GM18951 (cell line): ENCODE measurements around the gene TOP2A.
A peak's percentile ranks its signal among the peaks of the same experiment; 100 is the strongest.

Experiments
- POLR2A ChIP-seq: IDR thresholded peaks from 4 replicates; pipeline ENCODE4 v1.6.1; 2011; ENCODE audit warnings: mild to moderate bottlenecking; ENCODE audit not compliant: insufficient read length, insufficient read depth; ENCODE audit errors: extremely low read depth
- in situ Hi-C: fragments of 300-500 bp; cut with MboI; formaldehyde crosslinking; loops from one replicate; pipeline ENCODE4 v1.12.0; 2022; ENCODE audit warnings: low sequenced_read_pairs, mixed read lengths, inconsistent platforms; ENCODE audit not compliant: unreplicated experiment

TOP2A gene, protein sequence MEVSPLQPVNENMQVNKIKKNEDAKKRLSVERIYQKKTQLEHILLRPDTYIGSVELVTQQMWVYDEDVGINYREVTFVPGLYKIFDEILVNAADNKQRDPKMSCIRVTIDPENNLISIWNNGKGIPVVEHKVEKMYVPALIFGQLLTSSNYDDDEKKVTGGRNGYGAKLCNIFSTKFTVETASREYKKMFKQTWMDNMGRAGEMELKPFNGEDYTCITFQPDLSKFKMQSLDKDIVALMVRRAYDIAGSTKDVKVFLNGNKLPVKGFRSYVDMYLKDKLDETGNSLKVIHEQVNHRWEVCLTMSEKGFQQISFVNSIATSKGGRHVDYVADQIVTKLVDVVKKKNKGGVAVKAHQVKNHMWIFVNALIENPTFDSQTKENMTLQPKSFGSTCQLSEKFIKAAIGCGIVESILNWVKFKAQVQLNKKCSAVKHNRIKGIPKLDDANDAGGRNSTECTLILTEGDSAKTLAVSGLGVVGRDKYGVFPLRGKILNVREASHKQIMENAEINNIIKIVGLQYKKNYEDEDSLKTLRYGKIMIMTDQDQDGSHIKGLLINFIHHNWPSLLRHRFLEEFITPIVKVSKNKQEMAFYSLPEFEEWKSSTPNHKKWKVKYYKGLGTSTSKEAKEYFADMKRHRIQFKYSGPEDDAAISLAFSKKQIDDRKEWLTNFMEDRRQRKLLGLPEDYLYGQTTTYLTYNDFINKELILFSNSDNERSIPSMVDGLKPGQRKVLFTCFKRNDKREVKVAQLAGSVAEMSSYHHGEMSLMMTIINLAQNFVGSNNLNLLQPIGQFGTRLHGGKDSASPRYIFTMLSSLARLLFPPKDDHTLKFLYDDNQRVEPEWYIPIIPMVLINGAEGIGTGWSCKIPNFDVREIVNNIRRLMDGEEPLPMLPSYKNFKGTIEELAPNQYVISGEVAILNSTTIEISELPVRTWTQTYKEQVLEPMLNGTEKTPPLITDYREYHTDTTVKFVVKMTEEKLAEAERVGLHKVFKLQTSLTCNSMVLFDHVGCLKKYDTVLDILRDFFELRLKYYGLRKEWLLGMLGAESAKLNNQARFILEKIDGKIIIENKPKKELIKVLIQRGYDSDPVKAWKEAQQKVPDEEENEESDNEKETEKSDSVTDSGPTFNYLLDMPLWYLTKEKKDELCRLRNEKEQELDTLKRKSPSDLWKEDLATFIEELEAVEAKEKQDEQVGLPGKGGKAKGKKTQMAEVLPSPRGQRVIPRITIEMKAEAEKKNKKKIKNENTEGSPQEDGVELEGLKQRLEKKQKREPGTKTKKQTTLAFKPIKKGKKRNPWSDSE (N-terminal part only)

DNA sequence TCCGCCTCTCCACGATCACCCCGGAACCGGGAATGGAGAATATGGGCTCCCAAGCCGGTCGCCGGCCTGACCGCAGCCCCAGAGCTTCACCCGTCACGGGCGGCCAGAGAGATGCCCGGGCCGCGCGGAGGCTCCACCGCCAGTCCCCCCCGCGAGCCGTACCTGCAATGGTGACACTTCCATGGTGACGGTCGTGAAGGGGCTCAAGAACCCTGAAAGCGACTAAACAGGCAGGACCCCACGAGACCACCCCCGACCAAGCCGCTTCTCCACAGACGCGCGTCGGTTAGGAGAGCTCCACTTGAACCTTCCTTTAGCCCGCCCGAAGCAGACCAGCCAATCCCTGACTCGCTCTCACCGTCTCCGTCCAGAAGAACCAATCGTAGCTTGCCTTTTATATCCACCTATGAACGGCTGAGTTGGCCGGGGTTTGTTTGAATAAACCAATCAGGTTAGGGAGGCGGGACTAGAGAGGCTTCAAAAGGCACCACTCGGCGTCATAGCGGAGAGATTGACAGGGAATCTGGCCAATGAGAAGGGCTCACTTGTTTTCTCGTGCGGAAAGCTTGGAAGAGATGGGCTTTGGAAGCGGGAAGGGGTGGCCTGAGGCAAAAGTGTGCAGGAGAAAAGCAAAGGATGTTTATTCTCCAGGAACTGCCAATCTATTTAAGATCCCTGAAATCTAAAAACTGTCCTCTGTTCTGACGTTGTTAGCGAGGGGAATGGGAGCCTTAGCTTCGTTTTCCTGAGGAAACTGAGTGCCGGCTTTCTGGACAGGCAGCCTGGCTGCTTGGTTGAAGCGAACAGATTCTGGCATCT lies at the start of gene TOP2A:
Gene TOP2A, minus strand, starts transcription at position 288 of the 819 bp plus-strand sequence. Its CDS starts 105 bp downstream, at position 183.
- TF ChIP-seq POLR2A: peak; percentile 81
- in situ Hi-C loops: no loop called here

DNA sequence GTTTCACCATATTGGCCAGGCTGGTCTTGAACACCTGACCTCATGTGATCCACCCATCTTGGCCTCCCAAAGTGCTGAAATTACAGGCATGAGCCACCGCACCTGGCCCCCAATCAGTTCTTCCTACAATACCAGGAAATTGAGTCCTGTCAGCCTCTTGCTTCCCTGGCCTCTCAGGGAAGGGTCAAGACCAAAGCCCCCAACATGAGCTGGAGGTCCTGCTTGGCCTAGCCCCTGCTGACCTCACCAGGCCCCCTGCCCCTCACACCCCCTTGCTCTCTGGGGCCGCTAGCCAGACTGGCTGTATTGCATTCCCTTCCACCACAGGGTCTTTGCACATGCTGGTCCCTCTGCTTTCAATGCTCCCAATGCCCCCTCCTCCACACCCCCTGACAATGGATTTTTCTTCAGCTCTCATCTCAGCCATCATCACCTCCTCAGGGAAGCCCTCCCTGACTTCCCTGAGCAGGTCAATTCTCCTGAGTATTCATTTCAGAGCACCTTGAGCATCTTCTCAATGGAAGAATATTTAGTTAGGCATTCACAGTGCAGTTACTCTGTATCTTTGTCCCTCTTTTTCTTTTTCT lies 49.7 kb upstream of the TOP2A start:
- in situ Hi-C loops: no loop called here
- no peak for TF ChIP-seq POLR2A

DNA sequence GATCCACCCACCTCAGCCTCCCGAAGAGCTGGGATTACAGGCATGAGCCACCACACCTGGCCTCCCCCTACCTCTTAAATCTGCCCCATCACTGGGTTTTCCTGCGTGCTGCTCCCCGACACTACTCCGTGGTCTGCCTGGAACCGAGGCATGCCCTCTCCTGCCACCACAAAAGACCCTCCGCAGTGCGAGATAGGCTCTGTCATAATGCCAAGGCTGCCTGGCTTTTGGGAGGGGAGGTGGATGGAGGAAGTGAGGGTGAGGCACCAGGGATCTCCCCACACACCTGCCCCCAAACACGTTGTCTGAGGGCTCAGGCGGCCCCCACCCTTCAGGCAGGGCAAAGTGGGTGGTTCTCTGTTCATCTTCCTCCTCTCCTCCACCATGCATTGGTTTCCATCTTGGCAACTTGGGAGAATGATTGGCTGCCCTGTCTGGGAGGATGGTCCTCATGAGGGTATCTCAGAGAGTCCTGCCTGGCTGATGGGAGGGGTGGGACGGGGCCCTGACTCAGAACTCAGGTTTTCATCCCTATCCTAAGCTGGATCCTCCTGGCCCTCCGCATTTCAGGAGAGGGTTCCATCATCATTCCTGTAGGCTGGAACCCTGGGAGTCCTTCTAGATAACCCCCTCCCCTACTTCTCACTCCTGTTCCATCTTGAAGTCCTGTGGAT lies 48.7 kb upstream of the TOP2A start:
- in situ Hi-C loops: no loop called here
- no peak for TF ChIP-seq POLR2A

DNA sequence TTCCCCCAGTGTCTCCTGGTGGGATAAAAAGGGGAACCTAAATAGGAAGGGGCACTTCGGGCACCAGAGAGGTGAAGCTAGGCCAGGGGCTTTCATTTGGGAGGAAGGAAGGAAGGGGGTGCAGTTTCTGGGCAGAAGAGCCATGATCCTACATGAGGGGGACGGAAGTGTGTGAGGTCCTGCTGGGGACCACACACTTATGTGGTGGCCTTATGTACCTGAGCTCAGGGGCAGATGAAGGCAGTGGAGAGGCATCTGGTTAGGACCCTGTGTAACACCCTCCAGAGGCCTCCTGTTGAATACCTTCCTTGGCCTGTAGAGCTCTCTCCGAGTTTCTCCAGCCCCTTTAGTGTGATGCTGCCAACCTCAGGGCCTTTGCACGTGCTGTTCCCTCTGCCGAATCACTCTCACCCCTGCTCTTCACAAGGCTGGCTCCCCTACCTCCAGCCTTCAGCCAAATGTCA lies 46.7 kb upstream of the TOP2A start:
- no peak for TF ChIP-seq POLR2A

GRCh38 chr17:40463122-40463550 lies 45.4 kb upstream of the TOP2A start:
- no peak for TF ChIP-seq POLR2A
- in situ Hi-C loops: no loop called here

More for the DNA sequence above, 46.7 kb upstream of the TOP2A start:
- in situ Hi-C loops: no loop called here

- TF ChIP-seq POLR2A: no peak
- in situ Hi-C loops: no loop called here
Observed at GRCh38 chr17:40462343-40463121, 44.8 kb upstream of the TOP2A start.

GRCh38 chr17:40461732-40462342 lies 44.1 kb upstream of the TOP2A start:
- in situ Hi-C loops: no loop called here
- no peak for TF ChIP-seq POLR2A

GRCh38 chr17:40460968-40461731 lies 43.5 kb upstream of the TOP2A start:
- in situ Hi-C loops: no loop called here
- TF ChIP-seq POLR2A: no peak

- TF ChIP-seq POLR2A: no peak
- in situ Hi-C loops: no loop called here
Observed at GRCh38 chr17:40460604-40460967, 42.9 kb upstream of the TOP2A start.
